ENCODE results near the gene GALNT5.

DNA sequence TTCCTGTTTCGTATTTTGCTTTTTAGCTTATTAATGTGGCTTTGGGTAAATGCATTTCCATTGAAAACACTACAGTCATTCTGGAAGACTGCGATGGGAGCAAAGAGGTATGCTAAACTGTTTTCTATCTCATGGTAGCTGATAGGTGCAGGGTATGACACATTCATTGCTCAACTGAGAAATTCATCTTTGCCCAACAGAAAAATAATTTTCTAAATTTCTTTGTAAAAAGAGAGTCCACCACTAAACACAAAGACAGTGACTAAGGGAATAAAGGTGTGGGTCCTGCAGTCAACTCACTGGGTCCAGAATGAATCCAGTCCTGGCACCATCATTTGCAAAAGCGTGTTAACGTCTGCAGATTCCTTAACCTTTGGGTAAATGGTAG is 48.2 kb downstream of the GALNT5 start:
- TF ChIP-seq, protein P1, sequence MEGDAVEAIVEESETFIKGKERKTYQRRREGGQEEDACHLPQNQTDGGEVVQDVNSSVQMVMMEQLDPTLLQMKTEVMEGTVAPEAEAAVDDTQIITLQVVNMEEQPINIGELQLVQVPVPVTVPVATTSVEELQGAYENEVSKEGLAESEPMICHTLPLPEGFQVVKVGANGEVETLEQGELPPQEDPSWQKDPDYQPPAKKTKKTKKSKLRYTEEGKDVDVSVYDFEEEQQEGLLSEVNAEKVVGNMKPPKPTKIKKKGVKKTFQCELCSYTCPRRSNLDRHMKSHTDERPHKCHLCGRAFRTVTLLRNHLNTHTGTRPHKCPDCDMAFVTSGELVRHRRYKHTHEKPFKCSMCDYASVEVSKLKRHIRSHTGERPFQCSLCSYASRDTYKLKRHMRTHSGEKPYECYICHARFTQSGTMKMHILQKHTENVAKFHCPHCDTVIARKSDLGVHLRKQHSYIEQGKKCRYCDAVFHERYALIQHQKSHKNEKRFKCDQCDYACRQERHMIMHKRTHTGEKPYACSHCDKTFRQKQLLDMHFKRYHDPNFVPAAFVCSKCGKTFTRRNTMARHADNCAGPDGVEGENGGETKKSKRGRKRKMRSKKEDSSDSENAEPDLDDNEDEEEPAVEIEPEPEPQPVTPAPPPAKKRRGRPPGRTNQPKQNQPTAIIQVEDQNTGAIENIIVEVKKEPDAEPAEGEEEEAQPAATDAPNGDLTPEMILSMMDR (IDR thresholded peaks at IDR 0.05; ENCODE audit: low read depth, low read length, missing input control) = no peak
- no peak for TF ChIP-seq HNF4A (conservative IDR thresholded peaks at IDR 0.05)
- TF ChIP-seq TAF1 (conservative IDR thresholded peaks at IDR 0.05) = no peak
